ENCODE measurements around the gene RGS7. TPM values are rescaled to one million over a fixed set of nuclear protein-coding genes. Genes with fewer than 3 reads are reported as not detected.

Gene RGS7
- total and polyA plus RNA-seq, 10 of the 15 experiments (the other 5 are each of a cell fraction or from before 2014, with no cell fraction given) = not detected

DNA sequence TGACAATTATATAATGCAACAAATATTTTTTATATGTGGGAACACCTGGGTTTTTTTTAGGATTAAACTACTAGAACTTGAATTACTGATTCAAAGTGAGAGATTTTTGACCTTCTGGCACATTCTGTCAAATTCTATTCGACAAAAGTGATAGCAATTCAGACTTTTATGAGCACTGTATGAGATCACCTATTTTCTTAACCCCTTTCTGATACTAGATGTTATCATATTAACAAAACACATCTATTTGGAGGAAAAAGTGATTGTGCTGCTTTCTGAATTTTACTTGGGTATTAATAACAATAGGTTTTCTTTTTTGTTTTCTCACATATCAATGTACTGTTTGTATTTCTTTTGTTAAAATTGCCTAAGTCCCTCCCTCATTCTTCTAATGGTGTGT is 570.1 kb downstream of the RGS7 start:
- H3K4me3 ChIP-seq = no peak overlapping the region
- 0% methylated on average over 1 of the region's 1 CpG for WGBS (ENCODE audit: insufficient coverage, insufficient replicate concordance, low lambda C conversion rate, missing lambda C conversion rate)
- ChIA-PET CTCF (interaction anchor here (0.7 kb wide), 1 partner anchor 377 kb away, joined by 3 read pairs; no protein-coding TSS in a partner anchor), POLR2A (no interaction called here), RAD21 (ENCODE audit: unreplicated experiment) (no interaction called here), SMC1A (ENCODE audit: uncharacterized antibody, unreplicated experiment) (no interaction called here)
- no peak for DNase-seq (ENCODE audit: low read depth, low spot score)
- no peak overlapping the region for H3K9ac ChIP-seq (ENCODE audit: control insufficient read depth, insufficient read depth, low read length)
- no peaks in the 10 kb centered on the region for H3K4me1 ChIP-seq (ENCODE audit: control insufficient read depth, insufficient read depth, low read length)
- no peaks in the 10 kb centered on the region for H3K79me2 ChIP-seq (ENCODE audit: control insufficient read depth, insufficient read depth, low read length)
- no peak for ATAC-seq
- no peak overlapping the region for H2AFZ ChIP-seq (ENCODE audit: control insufficient read depth, low read depth, low read length)
- FAIRE-seq = no peak
- H3K27ac ChIP-seq (ENCODE audit: control insufficient read depth, insufficient read depth) = no peak overlapping the region
- TF ChIP-seq NFXL1 (IDR thresholded peaks at IDR 0.05; ENCODE audit: borderline replicate concordance) (no peak), STAT1 (conservative IDR thresholded peaks at IDR 0.05) (no peak), PAX8 (IDR thresholded peaks at IDR 0.05) (no peak), HCFC1 (IDR thresholded peaks at IDR 0.05; ENCODE audit: low read length) (no peak), CREM (IDR thresholded peaks at IDR 0.05; ENCODE audit: low read depth) (no peak), RFX5 (IDR thresholded peaks at IDR 0.05; ENCODE audit: low read depth, low read length) (no peak), MAX (IDR thresholded peaks at IDR 0.05; ENCODE audit: low read depth, low read length) (no peak), USF1 (IDR thresholded peaks at IDR 0.05; ENCODE audit: borderline replicate concordance, extremely low read length, insufficient read depth, low read depth, low read length) (no peak), STAT3 (IDR thresholded peaks at IDR 0.05; ENCODE audit: low read depth, low read length) (no peak)
- TF ChIP-seq, protein P1, sequence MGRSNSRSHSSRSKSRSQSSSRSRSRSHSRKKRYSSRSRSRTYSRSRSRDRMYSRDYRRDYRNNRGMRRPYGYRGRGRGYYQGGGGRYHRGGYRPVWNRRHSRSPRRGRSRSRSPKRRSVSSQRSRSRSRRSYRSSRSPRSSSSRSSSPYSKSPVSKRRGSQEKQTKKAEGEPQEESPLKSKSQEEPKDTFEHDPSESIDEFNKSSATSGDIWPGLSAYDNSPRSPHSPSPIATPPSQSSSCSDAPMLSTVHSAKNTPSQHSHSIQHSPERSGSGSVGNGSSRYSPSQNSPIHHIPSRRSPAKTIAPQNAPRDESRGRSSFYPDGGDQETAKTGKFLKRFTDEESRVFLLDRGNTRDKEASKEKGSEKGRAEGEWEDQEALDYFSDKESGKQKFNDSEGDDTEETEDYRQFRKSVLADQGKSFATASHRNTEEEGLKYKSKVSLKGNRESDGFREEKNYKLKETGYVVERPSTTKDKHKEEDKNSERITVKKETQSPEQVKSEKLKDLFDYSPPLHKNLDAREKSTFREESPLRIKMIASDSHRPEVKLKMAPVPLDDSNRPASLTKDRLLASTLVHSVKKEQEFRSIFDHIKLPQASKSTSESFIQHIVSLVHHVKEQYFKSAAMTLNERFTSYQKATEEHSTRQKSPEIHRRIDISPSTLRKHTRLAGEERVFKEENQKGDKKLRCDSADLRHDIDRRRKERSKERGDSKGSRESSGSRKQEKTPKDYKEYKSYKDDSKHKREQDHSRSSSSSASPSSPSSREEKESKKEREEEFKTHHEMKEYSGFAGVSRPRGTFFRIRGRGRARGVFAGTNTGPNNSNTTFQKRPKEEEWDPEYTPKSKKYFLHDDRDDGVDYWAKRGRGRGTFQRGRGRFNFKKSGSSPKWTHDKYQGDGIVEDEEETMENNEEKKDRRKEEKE (IDR thresholded peaks at IDR 0.05) = no peak
- no TSS peak for BruUV-seq (replicated peaks)
- H3K4me2 ChIP-seq (ENCODE audit: control insufficient read depth, insufficient read depth) = no peak overlapping the region
- H3K9me3 ChIP-seq (replicated peaks; ENCODE audit: control insufficient read depth, insufficient read depth, low read length) = no peaks in the 10 kb centered on the region
- H4K20me1 ChIP-seq (ENCODE audit: control insufficient read depth, insufficient read depth) = no peaks in the 10 kb centered on the region
- no peaks in the 10 kb centered on the region for H3K36me3 ChIP-seq (ENCODE audit: control insufficient read depth in 2 of 2, insufficient read depth in 2 of 2, low read length in 1 of 2)
- in situ Hi-C loops (cut with MboI) = no loop called here
- intact Hi-C loops (cut with micrococcal nuclease; ENCODE audit: unreplicated experiment) = no loop called here
- H3K27me3 ChIP-seq (replicated peaks in 1 of 2; ENCODE audit: control insufficient read depth in 2 of 2, insufficient read depth in 2 of 2, low read length in 1 of 2) = no peaks in the 10 kb centered on the region

Data from GM12878 (cell line).